CD4-positive, alpha-beta T cell treated with Interleukin-2 at 100 ng/mL for 4 hours (primary cell): ENCODE data around the gene EDDM3A.

Experiments
- DNase-seq: peaks from one replicate; pipeline ENCODE4 v3.0.0-alpha.2; 2020; ENCODE audit warnings: low spot score

The EDDM3A gene

GRCh38 chr14:20789230-20789813, 43.6 kb downstream of the EDDM3A start:
- DNase-seq: no peak

- DNase-seq: no peak
Observed at GRCh38 chr14:20790464-20791116, 44.9 kb downstream of the EDDM3A start.

GRCh38 chr14:20791187-20791586, 45.5 kb downstream of the EDDM3A start:
- DNase-seq: no peak

- no peak for DNase-seq
Observed at GRCh38 chr14:20791597-20791996, 45.9 kb downstream of the EDDM3A start.

GRCh38 chr14:20792556-20792955, 46.9 kb downstream of the EDDM3A start:
- DNase-seq: no peak

GRCh38 chr14:20794644-20795369, 49.1 kb downstream of the EDDM3A start:
- DNase-seq: no peak

GRCh38 chr14:20797164-20797563, 51.5 kb downstream of the EDDM3A start:
- no peak for DNase-seq
